GM18519 (cell line): ENCODE results near the gene ATRNL1.
"Not testable (repeated sequence)": the region's sequence is repeated elsewhere in the genome, so short reads cannot be mapped to it uniquely, and the experiment has no call there.

Experiments used
- ATAC-seq: cut with Tn5 transposase; IDR thresholded peaks from one replicate; pipeline ENCODE4 v1.9.1; 2021; ENCODE audit warnings: mild to moderate bottlenecking, moderate library complexity; ENCODE audit not compliant: unreplicated experiment, low FRiP score

The ATRNL1 gene

GRCh38 chr10:115209133-115209532, 116.0 kb downstream of the ATRNL1 start:
- peak; percentile 80 for ATAC-seq

- no peak for ATAC-seq
Observed at GRCh38 chr10:115214829-115215228, 121.7 kb downstream of the ATRNL1 start.

GRCh38 chr10:115219203-115219602, 126.0 kb downstream of the ATRNL1 start:
- ATAC-seq = no peak

- ATAC-seq = no peak
Observed at GRCh38 chr10:115222039-115222438, 128.9 kb downstream of the ATRNL1 start.

- no peak for ATAC-seq
Observed at GRCh38 chr10:115239761-115240160, 146.6 kb downstream of the ATRNL1 start.

GRCh38 chr10:115250784-115251183, 157.6 kb downstream of the ATRNL1 start:
- no peak for ATAC-seq

- not testable (repeated sequence) for ATAC-seq
Observed at GRCh38 chr10:115253765-115254164, 160.6 kb downstream of the ATRNL1 start.

- ATAC-seq = no peak
Observed at GRCh38 chr10:115272482-115272881, 179.3 kb downstream of the ATRNL1 start.

- peak; percentile 73 for ATAC-seq
Observed at GRCh38 chr10:115278294-115278693, 185.1 kb downstream of the ATRNL1 start.

GRCh38 chr10:115295213-115295805, 202.1 kb downstream of the ATRNL1 start:
- no peak for ATAC-seq

- no peak for ATAC-seq
Observed at GRCh38 chr10:115300080-115300479, 206.9 kb downstream of the ATRNL1 start.

- ATAC-seq = not testable (repeated sequence)
Observed at GRCh38 chr10:115319669-115320068, 226.5 kb downstream of the ATRNL1 start.

- ATAC-seq = peak; percentile 90
Observed at GRCh38 chr10:115321360-115321759, 228.2 kb downstream of the ATRNL1 start.

GRCh38 chr10:115328331-115328730, 235.2 kb downstream of the ATRNL1 start:
- ATAC-seq = no peak

GRCh38 chr10:115335366-115335765, 242.2 kb downstream of the ATRNL1 start:
- no peak for ATAC-seq

- peak; percentile 92 for ATAC-seq
Observed at GRCh38 chr10:115355162-115355760, 262.1 kb downstream of the ATRNL1 start.

GRCh38 chr10:115367920-115368319, 274.8 kb downstream of the ATRNL1 start:
- ATAC-seq = not testable (repeated sequence)

- ATAC-seq = no peak
Observed at GRCh38 chr10:115379064-115379463, 285.9 kb downstream of the ATRNL1 start.

GRCh38 chr10:115384665-115385064, 291.5 kb downstream of the ATRNL1 start:
- ATAC-seq = no peak

- no peak for ATAC-seq
Observed at GRCh38 chr10:115390607-115391006, 297.4 kb downstream of the ATRNL1 start.

- no peak for ATAC-seq
Observed at GRCh38 chr10:115398026-115398425, 304.9 kb downstream of the ATRNL1 start.

GRCh38 chr10:115402699-115403098, 309.5 kb downstream of the ATRNL1 start:
- ATAC-seq = no peak
